ENCODE data around the gene LTBP1.

Gene LTBP1, protein sequence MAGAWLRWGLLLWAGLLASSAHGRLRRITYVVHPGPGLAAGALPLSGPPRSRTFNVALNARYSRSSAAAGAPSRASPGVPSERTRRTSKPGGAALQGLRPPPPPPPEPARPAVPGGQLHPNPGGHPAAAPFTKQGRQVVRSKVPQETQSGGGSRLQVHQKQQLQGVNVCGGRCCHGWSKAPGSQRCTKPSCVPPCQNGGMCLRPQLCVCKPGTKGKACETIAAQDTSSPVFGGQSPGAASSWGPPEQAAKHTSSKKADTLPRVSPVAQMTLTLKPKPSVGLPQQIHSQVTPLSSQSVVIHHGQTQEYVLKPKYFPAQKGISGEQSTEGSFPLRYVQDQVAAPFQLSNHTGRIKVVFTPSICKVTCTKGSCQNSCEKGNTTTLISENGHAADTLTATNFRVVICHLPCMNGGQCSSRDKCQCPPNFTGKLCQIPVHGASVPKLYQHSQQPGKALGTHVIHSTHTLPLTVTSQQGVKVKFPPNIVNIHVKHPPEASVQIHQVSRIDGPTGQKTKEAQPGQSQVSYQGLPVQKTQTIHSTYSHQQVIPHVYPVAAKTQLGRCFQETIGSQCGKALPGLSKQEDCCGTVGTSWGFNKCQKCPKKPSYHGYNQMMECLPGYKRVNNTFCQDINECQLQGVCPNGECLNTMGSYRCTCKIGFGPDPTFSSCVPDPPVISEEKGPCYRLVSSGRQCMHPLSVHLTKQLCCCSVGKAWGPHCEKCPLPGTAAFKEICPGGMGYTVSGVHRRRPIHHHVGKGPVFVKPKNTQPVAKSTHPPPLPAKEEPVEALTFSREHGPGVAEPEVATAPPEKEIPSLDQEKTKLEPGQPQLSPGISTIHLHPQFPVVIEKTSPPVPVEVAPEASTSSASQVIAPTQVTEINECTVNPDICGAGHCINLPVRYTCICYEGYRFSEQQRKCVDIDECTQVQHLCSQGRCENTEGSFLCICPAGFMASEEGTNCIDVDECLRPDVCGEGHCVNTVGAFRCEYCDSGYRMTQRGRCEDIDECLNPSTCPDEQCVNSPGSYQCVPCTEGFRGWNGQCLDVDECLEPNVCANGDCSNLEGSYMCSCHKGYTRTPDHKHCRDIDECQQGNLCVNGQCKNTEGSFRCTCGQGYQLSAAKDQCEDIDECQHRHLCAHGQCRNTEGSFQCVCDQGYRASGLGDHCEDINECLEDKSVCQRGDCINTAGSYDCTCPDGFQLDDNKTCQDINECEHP (N-terminal part only)

DNA sequence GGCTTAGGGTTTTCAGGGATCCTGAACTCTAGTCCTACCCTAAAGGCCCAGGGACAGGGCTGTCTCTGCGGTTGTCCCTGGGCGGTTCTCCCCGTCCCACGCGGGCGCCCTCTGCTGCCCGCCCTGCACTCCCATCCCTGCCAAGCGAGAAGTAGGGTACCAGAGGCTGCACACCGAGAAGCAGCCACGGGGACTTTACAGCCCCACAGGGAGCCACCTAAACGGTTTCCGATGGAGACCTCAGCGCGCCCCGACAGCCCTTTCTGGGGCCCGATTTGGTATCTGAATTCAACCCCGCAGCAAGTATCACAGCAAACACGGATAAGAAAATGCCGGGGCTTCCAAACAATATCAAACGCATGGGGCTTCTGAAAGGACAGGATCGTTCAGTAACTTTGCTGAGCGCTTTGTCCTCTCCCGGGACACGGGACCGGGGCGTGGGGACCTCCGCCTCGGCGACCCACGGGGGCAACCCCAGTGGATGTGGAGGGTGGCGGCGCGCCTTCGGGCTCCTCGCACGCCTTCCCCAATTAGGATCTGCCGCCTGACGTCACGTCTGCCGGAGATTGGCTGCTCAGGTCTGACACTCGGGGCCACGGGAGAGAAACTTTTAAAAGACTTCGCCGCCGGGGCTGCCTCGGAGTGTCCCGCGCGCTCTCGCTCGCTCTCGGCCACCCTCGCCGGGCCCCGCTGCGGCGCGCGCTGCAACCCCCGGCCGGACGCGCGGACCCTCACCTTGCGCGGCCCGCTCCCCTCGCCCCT is at the start of gene LTBP1:
TSS of gene LTBP1 (plus strand) at position 640 of the 762 bp plus-strand sequence. CDS start 372 bp downstream, outside the sequence.
- Histone ChIP-seq H3K27ac (peak within 1 kb of the TSS; percentile 74), H3K4me3 (peak within 1 kb of the TSS; percentile 89), H3K9ac (peak within 1 kb of the TSS; percentile 78), H3K4me1 (peaks cover 18% of the 10 kb centered on the region), H4K20me1 (no peaks in the 10 kb centered on the region), H3K36me3 (no peaks in the 10 kb centered on the region), H3K4me2 (peak within 1 kb of the TSS; percentile 90), H3K27me3 (peaks cover 11% of the 10 kb centered on the region), H3K9me3 (no peaks in the 10 kb centered on the region)
- no peak for TF ChIP-seq Cebpa-rat (IDR thresholded peaks at IDR 0.05)

- H3K36me3 ChIP-seq, result no peaks in the 10 kb centered on the region
- H3K4me3 ChIP-seq, result no peak overlapping the region
- H3K4me2 ChIP-seq, result no peak overlapping the region
- H3K27me3 ChIP-seq, result no peaks in the 10 kb centered on the region
- no peak overlapping the region for H3K27ac ChIP-seq
- H3K9me3 ChIP-seq, result no peaks in the 10 kb centered on the region
- no peaks in the 10 kb centered on the region for H4K20me1 ChIP-seq
- no peak overlapping the region for H3K9ac ChIP-seq
- TF ChIP-seq Cebpa-rat (IDR thresholded peaks at IDR 0.05), result no peak
- peaks cover 10% of the 10 kb centered on the region for H3K4me1 ChIP-seq
These were observed 46.3 kb upstream of the LTBP1 start for GRCh38 chr2:32900246-32900973.

GRCh38 chr2:32901313-32901712 is 45.4 kb upstream of the LTBP1 start:
- Histone ChIP-seq H4K20me1 (no peaks in the 10 kb centered on the region), H3K4me2 (no peak overlapping the region), H3K9me3 (no peaks in the 10 kb centered on the region), H3K27ac (no peak overlapping the region), H3K4me3 (no peak overlapping the region), H3K27me3 (no peaks in the 10 kb centered on the region), H3K36me3 (no peaks in the 10 kb centered on the region), H3K9ac (no peak overlapping the region), H3K4me1 (peaks cover 10% of the 10 kb centered on the region)
- no peak for TF ChIP-seq Cebpa-rat (IDR thresholded peaks at IDR 0.05)

DNA sequence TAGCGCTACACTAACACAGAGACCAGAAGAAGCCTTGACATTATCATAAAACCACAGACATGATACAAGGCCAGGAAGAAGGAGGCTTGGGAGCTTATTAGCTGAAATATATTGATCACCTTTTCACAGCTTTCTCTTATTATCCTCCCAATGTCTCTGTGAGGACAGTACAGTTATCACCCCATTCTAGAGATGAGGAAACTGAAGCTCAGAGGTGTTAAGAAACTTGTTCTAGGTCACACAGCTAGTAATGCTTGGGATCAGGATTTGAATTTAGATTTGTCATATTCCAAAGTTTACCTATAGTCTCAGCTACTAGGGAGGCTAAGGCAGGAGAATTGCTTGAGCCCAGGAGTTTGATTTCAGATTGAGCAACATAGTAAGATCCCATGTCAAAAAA is 44.6 kb upstream of the LTBP1 start:
- no peak for TF ChIP-seq Cebpa-rat (IDR thresholded peaks at IDR 0.05)
- no peak overlapping the region for H3K27ac ChIP-seq
- no peaks in the 10 kb centered on the region for H4K20me1 ChIP-seq
- H3K4me2 ChIP-seq, result no peak overlapping the region
- no peak overlapping the region for H3K9ac ChIP-seq
- H3K9me3 ChIP-seq, result no peaks in the 10 kb centered on the region
- H3K4me1 ChIP-seq, result peaks cover 10% of the 10 kb centered on the region
- no peaks in the 10 kb centered on the region for H3K36me3 ChIP-seq
- H3K27me3 ChIP-seq, result no peaks in the 10 kb centered on the region
- H3K4me3 ChIP-seq, result no peak overlapping the region

DNA sequence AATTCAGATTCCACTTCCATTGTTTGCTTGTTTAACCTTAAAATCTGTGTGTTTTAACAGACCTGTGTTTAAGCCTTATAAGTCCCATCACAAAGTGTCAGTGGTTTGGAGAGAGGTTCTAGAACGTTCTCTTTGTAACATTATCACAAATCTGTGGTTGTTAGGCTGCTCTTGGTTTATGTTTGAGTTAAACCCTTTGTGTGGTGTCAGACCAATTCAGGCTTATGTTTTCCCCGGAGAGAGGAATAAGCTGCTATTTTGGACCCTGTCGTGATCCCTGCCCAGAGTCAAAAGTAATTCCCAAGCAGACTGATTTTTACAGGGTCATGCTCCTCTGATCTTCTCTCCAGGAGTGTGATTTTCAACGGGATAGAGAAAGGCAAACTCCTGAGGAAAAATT is 43.8 kb upstream of the LTBP1 start:
- Histone ChIP-seq H3K27me3 (no peaks in the 10 kb centered on the region), H3K4me3 (no peak overlapping the region), H4K20me1 (no peaks in the 10 kb centered on the region), H3K9me3 (no peaks in the 10 kb centered on the region), H3K4me2 (no peak overlapping the region), H3K36me3 (no peaks in the 10 kb centered on the region), H3K4me1 (peaks cover 5% of the 10 kb centered on the region), H3K27ac (no peak overlapping the region), H3K9ac (no peak overlapping the region)
- no peak for TF ChIP-seq Cebpa-rat (IDR thresholded peaks at IDR 0.05)

- H4K20me1 ChIP-seq, result no peaks in the 10 kb centered on the region
- no peaks in the 10 kb centered on the region for H3K36me3 ChIP-seq
- no peaks in the 10 kb centered on the region for H3K9me3 ChIP-seq
- no peak overlapping the region for H3K27ac ChIP-seq
- no peaks in the 10 kb centered on the region for H3K4me1 ChIP-seq
- H3K4me2 ChIP-seq, result no peak overlapping the region
- H3K27me3 ChIP-seq, result no peaks in the 10 kb centered on the region
- TF ChIP-seq Cebpa-rat (IDR thresholded peaks at IDR 0.05), result no peak
- H3K9ac ChIP-seq, result no peak overlapping the region
- no peak overlapping the region for H3K4me3 ChIP-seq
These were observed 42.7 kb upstream of the LTBP1 start for GRCh38 chr2:32904074-32904473.

DNA sequence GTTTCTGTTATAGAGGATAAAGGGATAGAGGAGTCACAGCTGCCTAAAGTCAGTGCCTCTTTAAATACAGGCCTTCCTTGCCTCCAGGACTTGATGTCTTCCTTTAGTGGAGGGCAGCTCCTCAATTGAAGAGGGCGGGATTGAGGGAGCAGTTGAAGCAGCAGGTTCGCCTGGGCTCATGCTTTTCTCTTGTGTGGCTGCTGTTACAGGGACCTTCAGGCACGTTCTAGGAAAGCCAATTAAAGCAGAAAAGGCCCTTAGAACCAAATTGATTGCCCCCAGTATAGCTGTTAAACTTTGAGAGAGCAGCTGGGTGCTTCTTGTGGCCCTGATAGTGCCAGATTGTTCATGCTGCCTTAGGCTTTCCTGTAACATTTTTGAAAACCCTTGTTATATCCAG is 42.0 kb upstream of the LTBP1 start:
- Histone ChIP-seq H3K27me3 (no peaks in the 10 kb centered on the region), H3K9me3 (no peaks in the 10 kb centered on the region), H4K20me1 (no peaks in the 10 kb centered on the region), H3K27ac (no peak overlapping the region), H3K4me2 (no peak overlapping the region), H3K4me3 (no peak overlapping the region), H3K4me1 (no peaks in the 10 kb centered on the region), H3K9ac (no peak overlapping the region), H3K36me3 (no peaks in the 10 kb centered on the region)
- no peak for TF ChIP-seq Cebpa-rat (IDR thresholded peaks at IDR 0.05)

GRCh38 chr2:32905270-32905669 is 41.5 kb upstream of the LTBP1 start:
- Histone ChIP-seq H3K27me3 (no peaks in the 10 kb centered on the region), H3K36me3 (no peaks in the 10 kb centered on the region), H3K9ac (no peak overlapping the region), H3K4me1 (no peaks in the 10 kb centered on the region), H3K27ac (no peak overlapping the region), H3K4me2 (no peak overlapping the region), H4K20me1 (no peaks in the 10 kb centered on the region), H3K4me3 (no peak overlapping the region), H3K9me3 (no peaks in the 10 kb centered on the region)
- TF ChIP-seq Cebpa-rat (IDR thresholded peaks at IDR 0.05), result no peak

Data from BLaER1 (cell line).